RWPE1 (cell line): ENCODE results near the gene TRPC6.

ENCODE experiments used
- CTCF ChIA-PET: fragments of 350-600 bp; sonication (Branson Sonifier 250); formaldehyde crosslinking; extraction: SDS; loops from one replicate; lab custom pipeline; 2021; lab: Yijun Ruan, JAX
- POLR2A ChIA-PET: fragments of 400-600 bp; formaldehyde crosslinking; extraction: SDS; loops from one replicate; lab custom pipeline; 2020; ENCODE audit warnings: antibody characterized with exemption; ENCODE audit not compliant: low non-redundant PET; lab: Yijun Ruan, JAX
- DNase-seq: peaks from one replicate; pipeline ENCODE4 v3.0.0; 2012; ENCODE audit warnings: low spot score
- H3K27ac ChIP-seq: fragments of 450-650 bp; 2 replicates; pipeline ENCODE4 v1.5.1; 2017
- CTCF ChIP-seq: fragments of 450-650 bp; conservative IDR thresholded peaks from 2 replicates; pipeline ENCODE4 v1.5.1; 2017; ENCODE audit warnings: low read depth, mild to moderate bottlenecking

The TRPC6 gene

GRCh38 chr11:101511065-101511464 is 72.7 kb downstream of the TRPC6 start:
- POLR2A ChIA-PET, result no interaction called here
- no peak for TF ChIP-seq CTCF
- DNase-seq, result no peak
- CTCF ChIA-PET, result no interaction called here
- H3K27ac ChIP-seq, result no peak overlapping the region

- POLR2A ChIA-PET, result no interaction called here
Observed at GRCh38 chr11:101510591-101510990, 73.2 kb downstream of the TRPC6 start.

GRCh38 chr11:101509922-101510321 is 73.9 kb downstream of the TRPC6 start:
- ChIA-PET POLR2A (no interaction called here), CTCF (no interaction called here)
- H3K27ac ChIP-seq, result no peak overlapping the region
- DNase-seq, result no peak
- no peak for TF ChIP-seq CTCF

More at GRCh38 chr11:101510591-101510990, 73.2 kb downstream of the TRPC6 start:
- no peak for TF ChIP-seq CTCF
- DNase-seq, result no peak
- CTCF ChIA-PET, result no interaction called here
- H3K27ac ChIP-seq, result no peak overlapping the region

GRCh38 chr11:101508370-101508769 is 75.4 kb downstream of the TRPC6 start:
- no peak for DNase-seq
- POLR2A ChIA-PET, result no interaction called here
- CTCF ChIA-PET, result no interaction called here
- no peak for TF ChIP-seq CTCF
- no peak overlapping the region for H3K27ac ChIP-seq

GRCh38 chr11:101498891-101499290 is 84.9 kb downstream of the TRPC6 start:
- CTCF ChIA-PET, result interaction anchor here (0.7 kb wide), 1 partner anchor 21 kb away, joined by 4 read pairs; no protein-coding TSS in a partner anchor
- no peak for DNase-seq
- no peak overlapping the region for H3K27ac ChIP-seq
- POLR2A ChIA-PET, result no interaction called here
- no peak for TF ChIP-seq CTCF

- no peak for DNase-seq
- CTCF ChIA-PET, result no interaction called here
- POLR2A ChIA-PET, result no interaction called here
- H3K27ac ChIP-seq, result no peak overlapping the region
- no peak for TF ChIP-seq CTCF
Observed at GRCh38 chr11:101497291-101497690, 86.5 kb downstream of the TRPC6 start.

GRCh38 chr11:101487775-101488174 is 96.0 kb downstream of the TRPC6 start:
- CTCF ChIA-PET, result no interaction called here
- DNase-seq, result no peak
- no peak for TF ChIP-seq CTCF
- POLR2A ChIA-PET, result no interaction called here
- H3K27ac ChIP-seq, result no peak overlapping the region
